GM12865 (cell line): ENCODE data around the gene CRYZL1.

ENCODE experiments used
- DNase-seq: peaks from one replicate; pipeline ENCODE4 v3.0.0; 2010; ENCODE audit warnings: low read depth
- H3K4me3 ChIP-seq: 2 replicates; pipeline ENCODE4 v1.5.1; 2011; ENCODE audit warnings: mild to moderate bottlenecking, low read depth, low read length, control low read depth
- CTCF ChIP-seq: IDR thresholded peaks from 2 replicates; pipeline ENCODE4 v1.5.1; 2011; ENCODE audit warnings: low read length, control low read depth, low read depth, inconsistent platforms; ENCODE audit not compliant: insufficient read depth; ENCODE audit errors: missing control alignments

Gene CRYZL1

DNA sequence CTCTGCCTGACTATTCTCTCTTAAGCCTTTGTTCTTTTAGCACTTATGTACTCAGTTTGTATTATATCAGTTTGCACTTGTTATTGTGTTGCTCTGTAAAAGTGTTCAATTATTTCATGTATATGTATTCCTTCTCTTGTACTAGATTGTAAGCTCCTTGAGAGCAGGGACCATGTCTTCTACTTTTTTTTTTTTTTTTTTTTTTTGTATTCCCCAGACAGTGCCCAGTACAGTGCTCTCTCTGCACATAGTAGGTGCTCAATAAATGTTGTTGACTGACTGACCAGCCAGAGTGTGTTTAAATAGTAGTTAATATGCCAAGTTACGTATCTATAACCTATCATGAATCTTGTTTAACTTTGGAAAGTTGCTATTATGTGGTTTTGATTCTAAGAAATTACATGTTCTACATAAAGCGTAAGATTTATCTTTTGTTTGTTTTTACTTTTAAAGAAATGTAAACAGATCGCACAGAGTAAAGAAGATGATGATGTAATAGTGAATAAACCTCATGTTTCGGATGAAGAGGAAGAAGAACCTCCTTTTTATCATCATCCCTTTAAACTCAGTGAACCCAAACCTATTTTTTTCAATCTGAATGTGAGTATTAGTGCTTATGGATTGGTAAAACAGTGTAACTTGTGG is 82.6 kb downstream of the CRYZL1 start:
- H3K4me3 ChIP-seq = no peak overlapping the region
- TF ChIP-seq CTCF = no peak
- DNase-seq = no peak

DNA sequence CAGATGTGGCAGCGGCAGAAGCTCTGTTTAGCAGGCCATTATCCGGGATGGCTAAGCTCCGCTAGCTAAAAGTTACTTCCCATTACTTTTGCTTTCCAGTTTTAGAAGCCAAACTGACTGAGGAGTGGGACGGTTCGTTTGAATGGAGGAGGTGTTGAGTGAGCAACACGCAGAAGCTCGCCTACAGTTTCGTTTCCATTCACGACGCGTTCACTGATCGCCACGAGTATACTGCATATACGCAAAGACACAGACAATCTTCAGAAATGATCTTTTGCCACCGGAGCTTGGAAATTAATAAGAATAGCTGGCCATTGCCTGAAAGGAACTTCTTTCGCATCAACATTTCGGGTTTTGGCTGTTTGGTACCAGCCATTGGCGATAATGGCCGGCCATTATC is 84.1 kb downstream of the CRYZL1 start:
- no peak overlapping the region for H3K4me3 ChIP-seq
- no peak for TF ChIP-seq CTCF
- no peak for DNase-seq

DNA sequence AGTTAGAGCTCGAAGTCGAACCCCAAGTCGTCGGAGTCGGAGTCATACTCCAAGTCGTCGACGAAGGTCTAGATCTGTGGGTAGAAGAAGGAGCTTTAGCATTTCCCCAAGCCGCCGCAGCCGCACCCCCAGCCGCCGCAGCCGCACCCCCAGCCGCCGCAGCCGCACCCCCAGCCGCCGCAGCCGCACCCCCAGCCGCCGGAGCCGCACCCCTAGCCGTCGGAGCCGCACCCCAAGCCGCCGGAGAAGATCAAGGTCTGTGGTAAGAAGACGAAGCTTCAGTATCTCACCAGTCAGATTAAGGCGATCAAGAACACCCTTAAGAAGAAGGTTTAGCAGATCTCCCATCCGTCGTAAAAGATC is 86.6 kb downstream of the CRYZL1 start:
- TF ChIP-seq CTCF = no peak
- H3K4me3 ChIP-seq = no peak overlapping the region
- DNase-seq = no peak

DNA sequence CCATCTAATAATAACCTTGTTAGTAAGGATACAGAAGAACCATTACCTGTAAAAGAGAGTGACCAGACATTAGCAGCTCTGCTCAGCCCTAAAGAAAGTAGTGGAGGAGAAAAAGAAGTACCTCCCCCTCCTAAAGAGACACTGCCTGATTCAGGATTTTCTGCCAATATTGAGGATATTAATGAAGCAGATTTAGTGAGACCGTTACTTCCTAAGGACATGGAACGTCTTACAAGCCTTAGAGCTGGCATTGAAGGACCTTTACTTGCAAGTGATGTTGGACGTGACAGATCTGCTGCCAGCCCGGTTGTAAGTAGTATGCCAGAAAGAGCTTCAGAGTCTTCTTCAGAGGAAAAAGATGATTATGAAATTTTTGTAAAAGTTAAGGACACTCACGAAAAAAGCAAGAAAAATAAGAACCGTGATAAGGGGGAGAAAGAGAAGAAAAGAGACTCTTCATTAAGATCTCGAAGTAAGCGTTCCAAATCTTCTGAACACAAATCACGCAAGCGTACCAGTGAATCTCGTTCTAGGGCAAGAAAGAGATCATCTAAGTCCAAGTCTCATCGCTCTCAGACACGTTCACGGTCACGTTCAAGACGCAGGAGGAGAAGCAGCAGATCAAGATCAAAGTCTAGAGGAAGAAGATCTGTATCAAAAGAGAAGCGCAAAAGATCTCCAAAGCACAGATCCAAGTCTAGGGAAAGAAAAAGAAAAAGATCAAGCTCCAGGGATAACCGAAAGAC is 87.1 kb downstream of the CRYZL1 start:
- DNase-seq = no peak
- TF ChIP-seq CTCF = no peak
- no peak overlapping the region for H3K4me3 ChIP-seq

- DNase-seq = no peak
- H3K4me3 ChIP-seq = no peak overlapping the region
- TF ChIP-seq CTCF = no peak
Measured at GRCh38 chr21:33552999-33553598, 88.4 kb downstream of the CRYZL1 start.

GRCh38 chr21:33552093-33552998 is 89.2 kb downstream of the CRYZL1 start:
- H3K4me3 ChIP-seq = no peak overlapping the region
- DNase-seq = no peak
- no peak for TF ChIP-seq CTCF
